ENCODE results near the gene SSTR4.

DNA sequence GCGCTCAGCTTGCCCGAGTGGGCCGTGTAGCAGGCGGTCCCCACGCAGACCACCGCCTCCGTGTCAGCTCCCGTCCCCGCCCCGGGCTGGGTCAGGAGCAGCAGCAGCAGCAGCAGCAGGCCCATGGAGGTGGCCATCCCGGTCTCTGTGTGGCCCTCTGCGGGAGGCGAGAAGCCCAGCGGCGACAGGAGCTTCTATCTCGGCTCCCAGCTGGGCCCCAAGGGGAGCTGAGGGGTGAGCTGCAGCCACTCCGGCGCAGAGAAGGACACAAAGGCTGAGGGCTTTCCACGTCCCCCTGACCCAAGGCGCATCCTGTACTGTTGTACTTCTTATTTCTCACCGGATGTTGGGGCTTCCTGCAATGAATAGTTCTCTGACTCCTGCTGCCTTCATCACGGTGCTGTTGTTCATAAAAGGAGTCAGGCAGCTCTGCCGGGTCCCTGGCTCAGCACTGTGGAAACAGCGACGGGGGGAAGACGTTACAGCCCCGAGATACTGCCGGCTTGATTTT is 51.0 kb downstream of the SSTR4 start, which contains the start of gene CD93:
- TF ChIP-seq, protein P1, sequence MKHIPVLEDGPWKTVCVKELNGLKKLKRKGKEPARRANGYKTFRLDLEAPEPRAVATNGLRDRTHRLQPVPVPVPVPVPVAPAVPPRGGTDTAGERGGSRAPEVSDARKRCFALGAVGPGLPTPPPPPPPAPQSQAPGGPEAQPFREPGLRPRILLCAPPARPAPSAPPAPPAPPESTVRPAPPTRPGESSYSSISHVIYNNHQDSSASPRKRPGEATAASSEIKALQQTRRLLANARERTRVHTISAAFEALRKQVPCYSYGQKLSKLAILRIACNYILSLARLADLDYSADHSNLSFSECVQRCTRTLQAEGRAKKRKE (CRISPR knock-in tag; IDR thresholded peaks at IDR 0.05; ENCODE audit: low read depth): no peak
- no peak for TF ChIP-seq EP300 (IDR thresholded peaks at IDR 0.05)
- TF ChIP-seq, protein P2, sequence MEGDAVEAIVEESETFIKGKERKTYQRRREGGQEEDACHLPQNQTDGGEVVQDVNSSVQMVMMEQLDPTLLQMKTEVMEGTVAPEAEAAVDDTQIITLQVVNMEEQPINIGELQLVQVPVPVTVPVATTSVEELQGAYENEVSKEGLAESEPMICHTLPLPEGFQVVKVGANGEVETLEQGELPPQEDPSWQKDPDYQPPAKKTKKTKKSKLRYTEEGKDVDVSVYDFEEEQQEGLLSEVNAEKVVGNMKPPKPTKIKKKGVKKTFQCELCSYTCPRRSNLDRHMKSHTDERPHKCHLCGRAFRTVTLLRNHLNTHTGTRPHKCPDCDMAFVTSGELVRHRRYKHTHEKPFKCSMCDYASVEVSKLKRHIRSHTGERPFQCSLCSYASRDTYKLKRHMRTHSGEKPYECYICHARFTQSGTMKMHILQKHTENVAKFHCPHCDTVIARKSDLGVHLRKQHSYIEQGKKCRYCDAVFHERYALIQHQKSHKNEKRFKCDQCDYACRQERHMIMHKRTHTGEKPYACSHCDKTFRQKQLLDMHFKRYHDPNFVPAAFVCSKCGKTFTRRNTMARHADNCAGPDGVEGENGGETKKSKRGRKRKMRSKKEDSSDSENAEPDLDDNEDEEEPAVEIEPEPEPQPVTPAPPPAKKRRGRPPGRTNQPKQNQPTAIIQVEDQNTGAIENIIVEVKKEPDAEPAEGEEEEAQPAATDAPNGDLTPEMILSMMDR (IDR thresholded peaks at IDR 0.05): no peak
- TF ChIP-seq, protein P3, sequence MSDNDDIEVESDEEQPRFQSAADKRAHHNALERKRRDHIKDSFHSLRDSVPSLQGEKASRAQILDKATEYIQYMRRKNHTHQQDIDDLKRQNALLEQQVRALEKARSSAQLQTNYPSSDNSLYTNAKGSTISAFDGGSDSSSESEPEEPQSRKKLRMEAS (IDR thresholded peaks at IDR 0.05): no peak
- TF ChIP-seq POLR2A (IDR thresholded peaks at IDR 0.05; ENCODE audit: low read length): no peak
- no peak for TF ChIP-seq RFX5 (IDR thresholded peaks at IDR 0.05)
- TF ChIP-seq RNF2 (IDR thresholded peaks at IDR 0.05; ENCODE audit: borderline replicate concordance, low read depth): no peak
- no peak for TF ChIP-seq JUNB (IDR thresholded peaks at IDR 0.05)
- TF ChIP-seq, protein P4, sequence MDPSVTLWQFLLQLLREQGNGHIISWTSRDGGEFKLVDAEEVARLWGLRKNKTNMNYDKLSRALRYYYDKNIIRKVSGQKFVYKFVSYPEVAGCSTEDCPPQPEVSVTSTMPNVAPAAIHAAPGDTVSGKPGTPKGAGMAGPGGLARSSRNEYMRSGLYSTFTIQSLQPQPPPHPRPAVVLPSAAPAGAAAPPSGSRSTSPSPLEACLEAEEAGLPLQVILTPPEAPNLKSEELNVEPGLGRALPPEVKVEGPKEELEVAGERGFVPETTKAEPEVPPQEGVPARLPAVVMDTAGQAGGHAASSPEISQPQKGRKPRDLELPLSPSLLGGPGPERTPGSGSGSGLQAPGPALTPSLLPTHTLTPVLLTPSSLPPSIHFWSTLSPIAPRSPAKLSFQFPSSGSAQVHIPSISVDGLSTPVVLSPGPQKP (IDR thresholded peaks at IDR 0.05; ENCODE audit: low read depth, low read length): no peak
- TF ChIP-seq HOXA7 (CRISPR knock-in tag; IDR thresholded peaks at IDR 0.05): no peak
